GM18520 (cell line): ENCODE results near the gene HAUS5.
A peak's percentile ranks its signal among the peaks of the same experiment; 100 is the strongest.
"Not testable (repeated sequence)": the region's sequence is repeated elsewhere in the genome, so short reads cannot be mapped to it uniquely, and the experiment has no call there.

Experiments
- ATAC-seq: cut with Tn5 transposase; IDR thresholded peaks from one replicate; pipeline ENCODE4 v1.9.1; 2021; ENCODE audit not compliant: unreplicated experiment

Gene HAUS5

GRCh38 chr19:35607170-35607569 lies 5.4 kb upstream of the HAUS5 start:
- not testable (repeated sequence) for ATAC-seq

- no peak for ATAC-seq
These were observed 4.9 kb upstream of the HAUS5 start for GRCh38 chr19:35607661-35608060.

GRCh38 chr19:35608251-35608650 lies 4.3 kb upstream of the HAUS5 start:
- no peak for ATAC-seq

GRCh38 chr19:35609851-35610353 lies 2.6 kb upstream of the HAUS5 start:
- ATAC-seq = no peak

GRCh38 chr19:35612224-35612558 lies 344 bp upstream of the HAUS5 start:
- no peak for ATAC-seq

- ATAC-seq = no peak
These were observed 1.0 kb downstream of the HAUS5 start for GRCh38 chr19:35613574-35613973.

- no peak for ATAC-seq
These were observed 2.5 kb downstream of the HAUS5 start for GRCh38 chr19:35615036-35615435.

- ATAC-seq = no peak
These were observed 6.3 kb downstream of the HAUS5 start for GRCh38 chr19:35618857-35619256.

GRCh38 chr19:35619290-35619923 lies 6.9 kb downstream of the HAUS5 start:
- ATAC-seq = no peak

- ATAC-seq = no peak
These were observed 7.5 kb downstream of the HAUS5 start for GRCh38 chr19:35620001-35620400.

- no peak for ATAC-seq
These were observed 9.2 kb downstream of the HAUS5 start for GRCh38 chr19:35621708-35622107.

- no peak for ATAC-seq
These were observed 10.2 kb downstream of the HAUS5 start for GRCh38 chr19:35622750-35623149.

- ATAC-seq = no peak
These were observed 10.9 kb downstream of the HAUS5 start for GRCh38 chr19:35623327-35624010.

GRCh38 chr19:35628264-35628564 lies 15.7 kb downstream of the HAUS5 start:
- ATAC-seq = no peak

GRCh38 chr19:35628565-35629331 lies 16.2 kb downstream of the HAUS5 start, which contains the start of gene RBM42:
Gene RBM42 (plus strand): TSS chr19:35629036. CDS start chr19:35629154, 118 bp downstream.
- peak; percentile 96 for ATAC-seq

GRCh38 chr19:35629332-35629633 lies 16.7 kb downstream of the HAUS5 start:
- ATAC-seq = no peak

- no peak for ATAC-seq
These were observed 21.3 kb downstream of the HAUS5 start for GRCh38 chr19:35633727-35634440.

- no peak for ATAC-seq
These were observed 24.1 kb downstream of the HAUS5 start for GRCh38 chr19:35636651-35637050.

GRCh38 chr19:35637165-35637564 lies 24.6 kb downstream of the HAUS5 start:
- ATAC-seq = no peak

GRCh38 chr19:35639321-35639639 lies 26.7 kb downstream of the HAUS5 start:
- ATAC-seq = no peak

- no peak for ATAC-seq
These were observed 27.3 kb downstream of the HAUS5 start for GRCh38 chr19:35639863-35640262.
